ENCODE measurements around the gene ARHGAP6. TPM values are rescaled to one million over a fixed set of nuclear protein-coding genes. Genes with fewer than 3 reads are reported as not detected.

Gene ARHGAP6
- total RNA-seq, 1 experiment from 2014 or later, result 0.50 TPM

GRCh38 chrX:11215191-11215921 is 450.4 kb downstream of the ARHGAP6 start:
- Histone ChIP-seq H3K4me1 (no peaks in the 10 kb centered on the region), H3K27me3 (replicated peaks; ENCODE audit: control insufficient read depth, insufficient read depth, low read length) (no peaks in the 10 kb centered on the region), H3K9me3 (no peaks in the 10 kb centered on the region), H3K4me3 (ENCODE audit: low read depth, low read length) (no peak overlapping the region), H3K36me3 (ENCODE audit: control insufficient read depth, insufficient read depth, low read length) (no peaks in the 10 kb centered on the region)
- Mint-ChIP-seq H3K36me3 (ENCODE audit: insufficient read depth, unreplicated experiment) (no peaks in the 10 kb centered on the region), H3K27ac (ENCODE audit: unreplicated experiment) (no peak overlapping the region), H3K9me3 (ENCODE audit: unreplicated experiment) (no peaks in the 10 kb centered on the region), H3K27me3 (ENCODE audit: insufficient read depth, unreplicated experiment) (no peaks in the 10 kb centered on the region), H3K4me1 (ENCODE audit: low read depth, unreplicated experiment) (no peaks in the 10 kb centered on the region), H3K4me3 (ENCODE audit: unreplicated experiment) (no peak overlapping the region)
- intact Hi-C loops (cut with micrococcal nuclease; ENCODE audit: unreplicated experiment), result no loop called here
- TF ChIP-seq CTCF (IDR thresholded peaks at IDR 0.05; ENCODE audit: insufficient read depth in 1 of 2, low read depth in 1 of 2, low read length in 1 of 2, severe bottlenecking in 1 of 2, unreplicated experiment in 1 of 2), result no peak
- POLR2A ChIA-PET, result interaction anchor here (0.6 kb wide), 1 partner anchor 79 kb away, joined by 3 read pairs; no protein-coding TSS in a partner anchor
- CTCF ChIA-PET, result no interaction called here
- BruUV-seq (replicated peaks), result no TSS peak
- DNase-seq, result no peak

- no peaks in the 10 kb centered on the region for H3K4me1 ChIP-seq
- no peaks in the 10 kb centered on the region for H3K36me3 ChIP-seq (ENCODE audit: control insufficient read depth, insufficient read depth, low read length)
- intact Hi-C loops (cut with micrococcal nuclease; ENCODE audit: unreplicated experiment), result no loop called here
- Mint-ChIP-seq H3K4me3 (ENCODE audit: unreplicated experiment) (no peak overlapping the region), H3K36me3 (ENCODE audit: insufficient read depth, unreplicated experiment) (no peaks in the 10 kb centered on the region), H3K4me1 (ENCODE audit: low read depth, unreplicated experiment) (no peaks in the 10 kb centered on the region), H3K27me3 (ENCODE audit: insufficient read depth, unreplicated experiment) (no peaks in the 10 kb centered on the region), H3K27ac (ENCODE audit: unreplicated experiment) (no peak overlapping the region), H3K9me3 (ENCODE audit: unreplicated experiment) (no peaks in the 10 kb centered on the region)
- ChIA-PET CTCF (no interaction called here), POLR2A (no interaction called here)
- no peak overlapping the region for H3K4me3 ChIP-seq (ENCODE audit: low read depth, low read length)
- TF ChIP-seq CTCF (IDR thresholded peaks at IDR 0.05; ENCODE audit: insufficient read depth in 1 of 2, low read depth in 1 of 2, low read length in 1 of 2, severe bottlenecking in 1 of 2, unreplicated experiment in 1 of 2), result no peak
- H3K9me3 ChIP-seq, result no peaks in the 10 kb centered on the region
- no TSS peak for BruUV-seq (replicated peaks)
- H3K27me3 ChIP-seq (replicated peaks; ENCODE audit: control insufficient read depth, insufficient read depth, low read length), result no peaks in the 10 kb centered on the region
- no peak for DNase-seq
Measured at GRCh38 chrX:11214346-11215190, 451.2 kb downstream of the ARHGAP6 start.

- H3K4me3 ChIP-seq (ENCODE audit: low read depth, low read length), result no peak overlapping the region
- H3K9me3 Mint-ChIP-seq (ENCODE audit: unreplicated experiment), result no peaks in the 10 kb centered on the region
- no peaks in the 10 kb centered on the region for H3K9me3 ChIP-seq
- DNase-seq, result no peak
- TF ChIP-seq CTCF (IDR thresholded peaks at IDR 0.05; ENCODE audit: insufficient read depth in 1 of 2, low read depth in 1 of 2, low read length in 1 of 2, severe bottlenecking in 1 of 2, unreplicated experiment in 1 of 2), result no peak
- no peaks in the 10 kb centered on the region for H3K36me3 ChIP-seq (ENCODE audit: control insufficient read depth, insufficient read depth, low read length)
- CTCF ChIA-PET, result no interaction called here
- no peaks in the 10 kb centered on the region for H3K36me3 Mint-ChIP-seq (ENCODE audit: insufficient read depth, unreplicated experiment)
- intact Hi-C loops (cut with micrococcal nuclease; ENCODE audit: unreplicated experiment), result no loop called here
- H3K4me1 Mint-ChIP-seq (ENCODE audit: low read depth, unreplicated experiment), result peaks cover 11% of the 10 kb centered on the region
- H3K27ac Mint-ChIP-seq (ENCODE audit: unreplicated experiment), result no peak overlapping the region
- POLR2A ChIA-PET, result no interaction called here
- no peaks in the 10 kb centered on the region for H3K27me3 Mint-ChIP-seq (ENCODE audit: insufficient read depth, unreplicated experiment)
- no peaks in the 10 kb centered on the region for H3K27me3 ChIP-seq (replicated peaks; ENCODE audit: control insufficient read depth, insufficient read depth, low read length)
- no peak overlapping the region for H3K4me3 Mint-ChIP-seq (ENCODE audit: unreplicated experiment)
- peaks cover 12% of the 10 kb centered on the region for H3K4me1 ChIP-seq
- no TSS peak for BruUV-seq (replicated peaks)
Measured at GRCh38 chrX:11212741-11213140, 453.0 kb downstream of the ARHGAP6 start.
